ENCODE results near the gene NCKAP5.

- no peak for TF ChIP-seq BHLHE40 (IDR thresholded peaks at IDR 0.05; ENCODE audit: borderline replicate concordance)
- no peak for TF ChIP-seq FOXM1 (IDR thresholded peaks at IDR 0.05; ENCODE audit: borderline replicate concordance)
- no peak for TF ChIP-seq FOXK2 (IDR thresholded peaks at IDR 0.05)
- no peak for TF ChIP-seq ELF4 (IDR thresholded peaks at IDR 0.05)
- TF ChIP-seq HDGF (IDR thresholded peaks at IDR 0.05; ENCODE audit: borderline replicate concordance): no peak
- no peak for TF ChIP-seq CTBP1 (IDR thresholded peaks at IDR 0.05; ENCODE audit: borderline replicate concordance)
- TF ChIP-seq TARDBP (IDR thresholded peaks at IDR 0.05): no peak
Measured at GRCh38 chr2:133286326-133286922, 281.8 kb downstream of the NCKAP5 start.

All from HEK293T (cell line).